GM21723 (cell line): ENCODE data around the gene PLK5.

ENCODE experiments used
- ATAC-seq: cut with Tn5 transposase; IDR thresholded peaks from one replicate; pipeline ENCODE4 v1.9.1; 2021; ENCODE audit warnings: mild to moderate bottlenecking, moderate library complexity; ENCODE audit not compliant: unreplicated experiment

The PLK5 gene

DNA sequence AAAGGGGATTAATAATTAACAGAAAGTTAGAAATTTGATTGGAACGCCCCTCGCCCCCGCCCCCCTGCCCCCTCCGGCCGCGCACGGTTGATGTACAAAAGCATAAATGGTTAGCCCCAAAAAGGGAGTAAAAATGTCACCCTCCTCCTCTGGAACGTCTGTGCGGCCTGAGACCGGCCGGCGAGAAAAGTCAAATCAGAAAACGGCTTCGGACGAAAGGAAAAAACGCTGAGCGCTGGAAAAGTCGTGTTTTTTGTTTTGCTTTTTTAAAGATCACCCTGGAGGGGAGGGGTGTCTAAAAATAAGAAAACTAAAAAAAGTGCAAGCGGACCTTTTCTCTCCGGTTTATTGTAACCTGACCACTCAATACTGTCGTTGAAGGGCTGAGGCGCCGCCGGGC is 31.1 kb downstream of the PLK5 start:
- no peak for ATAC-seq

DNA sequence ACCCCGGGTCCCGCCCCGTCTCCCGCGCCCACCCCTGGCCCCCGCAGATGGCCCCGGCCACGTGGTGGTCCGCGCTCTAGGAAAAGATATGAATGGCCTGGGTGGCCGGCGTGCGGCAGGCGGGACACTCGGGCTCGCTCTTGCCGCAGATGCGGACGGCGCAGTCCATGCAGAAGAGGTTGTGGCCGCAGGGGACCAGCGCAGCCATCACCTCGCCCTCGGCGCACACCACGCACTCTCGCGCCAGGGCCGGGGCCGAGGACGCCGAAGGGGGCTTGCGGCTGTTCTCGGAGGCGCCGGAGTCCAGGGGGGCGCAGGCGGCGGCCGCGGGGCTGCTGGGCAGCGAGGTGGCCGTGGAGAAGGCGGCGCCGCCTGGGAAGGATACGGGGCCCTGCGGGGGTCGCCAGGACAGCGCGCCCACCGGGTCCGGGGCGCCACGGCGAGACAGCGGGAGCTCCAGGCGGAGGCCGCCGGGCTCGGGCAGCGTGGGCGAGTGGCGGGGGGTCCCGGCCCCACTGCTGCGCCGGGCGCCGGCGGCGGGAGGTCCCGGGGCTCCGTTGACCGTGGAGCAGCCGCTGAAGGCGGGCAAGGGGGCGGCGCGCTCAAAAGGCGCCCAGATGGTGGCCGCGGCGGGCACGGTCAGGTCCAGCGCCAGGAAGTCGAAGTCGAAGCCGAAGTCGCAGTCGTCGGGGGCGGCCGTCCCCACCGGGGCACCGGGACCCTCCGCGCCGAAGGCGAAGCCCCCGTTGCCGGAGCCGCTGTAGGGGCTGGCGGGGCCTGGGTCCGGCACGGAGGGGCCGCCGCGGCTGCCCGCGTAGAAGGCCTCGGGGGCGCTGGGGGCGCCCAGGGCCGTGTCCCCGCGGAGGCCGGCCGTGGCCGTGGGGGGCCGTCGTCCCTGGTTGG is 31.9 kb downstream of the PLK5 start:
- ATAC-seq, result no peak

DNA sequence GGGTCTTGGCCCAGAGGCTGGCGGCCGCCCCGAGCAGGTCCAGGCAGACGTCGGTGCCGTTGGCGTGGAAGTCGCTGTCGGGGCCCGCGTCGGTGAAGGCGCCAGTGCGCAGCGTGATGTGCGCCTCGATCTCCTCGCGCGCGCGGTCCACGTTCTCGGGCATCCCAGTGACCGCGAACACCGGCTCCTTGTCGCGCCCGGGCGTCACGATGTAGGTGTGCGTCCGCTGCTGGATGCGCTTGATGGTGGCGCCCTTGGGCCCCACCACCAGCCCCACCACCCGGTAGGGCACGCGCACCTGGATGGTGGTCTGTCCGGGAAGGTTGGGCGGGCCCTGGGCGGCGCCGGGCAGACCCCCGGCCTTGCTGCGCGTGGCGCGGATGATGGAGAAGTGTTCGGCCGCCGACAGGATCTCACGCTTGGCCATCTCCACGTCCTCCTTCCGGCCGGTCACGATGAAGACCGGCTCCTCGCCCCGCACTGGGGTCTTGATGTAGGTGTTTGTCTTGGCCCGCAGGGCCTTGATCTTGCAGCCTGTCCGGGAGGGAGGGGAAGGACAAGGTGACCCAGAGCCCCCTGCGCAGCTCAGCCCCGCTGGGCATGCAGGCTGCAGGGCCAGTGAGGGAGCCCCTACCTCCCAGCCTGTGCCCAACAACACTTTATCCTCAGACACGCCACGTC is 32.7 kb downstream of the PLK5 start:
- ATAC-seq, result no peak

DNA sequence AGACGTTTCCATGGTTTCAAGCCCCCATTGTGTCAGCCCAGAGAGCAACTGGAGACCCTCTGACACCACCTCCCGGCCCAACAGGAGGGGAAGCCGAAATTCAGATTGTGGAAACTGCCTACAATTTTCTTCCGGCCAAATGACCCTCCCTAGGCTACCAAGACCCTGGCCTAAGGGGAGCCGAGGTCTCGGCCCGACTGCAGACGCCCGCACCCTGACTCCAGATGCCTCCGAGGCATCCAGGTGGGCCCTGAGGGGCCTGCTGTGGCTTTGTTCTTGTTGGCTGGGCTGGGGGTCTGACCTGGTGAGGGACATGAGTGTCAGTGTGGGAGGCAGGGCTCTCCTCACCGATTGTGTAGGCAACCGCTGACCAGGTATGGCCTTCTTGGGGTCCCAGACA is 34.7 kb downstream of the PLK5 start:
- no peak for ATAC-seq

DNA sequence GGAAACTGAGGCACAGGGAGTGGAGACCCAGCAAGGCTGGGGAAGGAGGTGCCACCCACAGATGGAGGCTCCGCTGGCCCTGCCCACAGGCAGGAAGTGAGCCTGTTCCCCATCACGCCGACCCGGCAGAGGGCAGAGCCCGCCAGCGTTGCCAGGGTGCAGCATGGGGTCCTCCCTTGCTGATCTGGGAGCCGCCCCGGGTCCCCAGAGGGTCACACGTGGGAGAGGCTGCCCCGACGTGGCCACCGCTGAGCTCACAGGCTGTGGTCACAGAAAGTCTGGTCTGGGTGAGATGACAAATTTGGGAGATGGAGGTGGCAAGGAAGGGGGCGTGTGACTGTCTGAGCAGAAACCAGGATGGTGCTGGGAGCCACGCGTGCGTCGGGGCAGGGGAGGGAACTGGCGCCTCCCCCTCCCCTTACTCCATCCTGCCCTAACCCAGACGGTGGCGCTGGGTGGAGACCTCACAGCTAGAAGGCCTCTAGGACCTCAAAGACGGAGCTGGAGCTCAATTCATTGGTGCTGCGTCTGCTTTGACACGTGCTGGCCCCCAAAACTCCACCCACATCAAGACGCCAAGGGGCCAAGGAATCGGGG is 36.5 kb downstream of the PLK5 start:
- no peak for ATAC-seq

DNA sequence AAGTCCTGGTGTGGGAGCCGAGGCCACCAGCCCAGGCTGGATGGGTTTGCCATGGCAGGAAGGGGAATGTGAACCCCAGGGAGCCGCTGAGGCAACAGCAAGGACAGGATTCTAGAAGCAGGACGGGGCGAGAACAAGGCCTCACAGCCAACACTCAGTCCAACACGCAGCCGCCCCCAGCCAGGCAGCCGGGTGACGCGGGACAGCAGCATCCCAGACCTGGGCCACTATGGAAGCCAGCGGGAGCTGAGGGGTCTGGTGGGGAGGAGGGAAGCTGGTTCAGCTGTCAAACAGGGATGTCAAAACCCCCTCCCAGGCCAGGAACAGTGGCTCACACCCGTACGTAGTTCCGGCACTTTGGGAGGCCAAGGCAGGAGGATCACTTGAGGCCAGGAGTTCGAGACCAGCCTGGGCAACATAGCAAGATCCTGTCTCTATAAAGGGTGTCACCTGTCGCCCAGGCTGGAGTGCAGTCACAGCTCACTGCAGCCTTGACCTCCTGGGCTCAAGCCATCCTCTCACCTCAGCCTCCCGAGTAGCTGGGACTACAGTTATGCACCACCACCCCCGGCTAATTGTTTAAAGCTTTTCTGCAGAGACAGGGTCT is 37.5 kb downstream of the PLK5 start:
- no peak for ATAC-seq

DNA sequence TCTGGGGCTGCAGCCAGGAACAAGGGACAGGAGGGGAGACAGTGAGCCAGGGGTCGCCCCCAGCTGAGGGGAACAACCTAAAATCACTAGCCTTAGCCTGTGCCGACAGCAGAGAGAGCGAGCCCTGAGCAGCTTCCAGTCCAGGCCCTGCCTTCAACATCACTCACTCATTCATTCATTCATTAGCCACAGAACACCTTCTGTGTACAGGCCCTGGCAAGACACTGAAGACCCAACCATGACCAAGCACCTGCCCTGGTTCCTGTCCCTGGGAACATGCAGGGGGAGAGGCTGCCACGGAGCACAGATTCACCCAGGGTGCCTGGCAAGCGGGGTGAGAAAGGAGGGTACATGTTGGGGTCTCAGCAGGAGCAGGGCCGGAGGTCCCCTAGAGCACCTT is 39.4 kb downstream of the PLK5 start:
- no peak for ATAC-seq

DNA sequence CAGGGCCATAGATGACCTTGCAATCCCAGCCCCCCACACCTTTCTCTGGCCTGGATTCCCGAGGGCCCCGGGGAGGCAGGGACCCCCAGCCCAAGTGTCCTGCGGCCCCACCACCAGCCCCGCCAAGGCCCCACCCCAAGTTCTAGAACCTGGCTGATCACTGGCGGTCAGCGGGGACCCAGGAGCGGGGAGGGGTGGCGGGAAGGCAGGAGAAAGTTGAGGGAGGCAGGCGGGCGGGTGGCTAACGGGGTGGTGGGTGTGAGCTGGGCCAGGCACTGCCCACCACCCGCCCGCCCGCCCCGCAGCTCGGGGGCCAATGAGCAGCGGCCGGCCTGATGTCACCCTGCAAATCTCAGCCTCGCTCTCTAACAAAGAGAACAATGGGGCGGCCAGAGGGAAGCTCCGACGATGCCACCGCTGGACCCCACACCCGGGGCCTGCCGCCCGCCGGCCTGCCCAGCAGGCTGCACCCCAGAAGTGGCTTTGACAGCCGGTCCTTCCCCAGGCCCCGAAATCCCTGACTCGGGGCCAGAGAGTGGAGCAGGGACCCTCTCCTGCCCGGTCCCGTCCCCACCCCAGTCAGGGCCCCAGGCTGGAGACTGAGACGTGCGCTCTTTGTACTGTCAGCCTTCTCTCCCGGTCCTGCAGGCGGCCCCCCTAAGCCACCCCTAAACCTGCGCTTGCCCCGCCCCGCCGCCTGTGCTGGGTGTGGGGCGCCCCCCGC is 42.7 kb downstream of the PLK5 start:
- no peak for ATAC-seq

DNA sequence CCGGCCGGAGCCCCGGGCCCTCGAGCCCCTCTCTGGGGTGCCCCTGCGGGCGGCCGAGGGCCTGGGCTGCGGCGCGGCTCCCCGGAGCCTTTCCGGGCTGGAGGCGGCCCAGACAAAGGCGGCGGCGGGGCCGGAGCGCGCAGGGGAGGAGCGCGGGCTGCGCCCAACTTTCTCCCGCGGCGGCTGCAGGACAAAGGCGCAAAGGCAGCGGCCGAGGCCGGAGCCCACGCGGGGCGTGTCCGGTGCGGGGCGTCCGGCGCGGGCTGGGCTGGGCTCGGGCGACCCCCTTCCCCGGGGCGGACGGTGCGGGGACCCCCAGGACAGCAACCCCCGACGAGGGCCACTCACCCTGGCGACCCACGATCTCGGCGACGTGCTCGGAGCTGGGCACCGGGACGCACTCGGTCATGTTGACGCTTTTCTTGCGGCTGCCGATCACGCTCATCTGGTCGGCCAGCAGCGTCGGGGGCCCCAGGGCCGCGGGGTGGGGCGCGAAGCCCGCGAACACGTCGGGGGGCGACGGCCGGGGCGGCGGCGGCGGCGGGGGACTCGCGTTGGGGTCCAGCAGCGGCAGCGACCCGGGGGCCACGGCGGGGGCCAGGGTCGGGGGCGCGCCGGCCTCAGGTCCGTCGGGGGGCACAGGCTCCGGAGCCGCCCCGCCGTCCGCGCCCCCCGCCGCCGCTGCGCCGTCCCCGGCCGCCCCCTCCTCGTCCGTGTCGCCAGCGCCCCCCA is 43.4 kb downstream of the PLK5 start:
- no peak for ATAC-seq

DNA sequence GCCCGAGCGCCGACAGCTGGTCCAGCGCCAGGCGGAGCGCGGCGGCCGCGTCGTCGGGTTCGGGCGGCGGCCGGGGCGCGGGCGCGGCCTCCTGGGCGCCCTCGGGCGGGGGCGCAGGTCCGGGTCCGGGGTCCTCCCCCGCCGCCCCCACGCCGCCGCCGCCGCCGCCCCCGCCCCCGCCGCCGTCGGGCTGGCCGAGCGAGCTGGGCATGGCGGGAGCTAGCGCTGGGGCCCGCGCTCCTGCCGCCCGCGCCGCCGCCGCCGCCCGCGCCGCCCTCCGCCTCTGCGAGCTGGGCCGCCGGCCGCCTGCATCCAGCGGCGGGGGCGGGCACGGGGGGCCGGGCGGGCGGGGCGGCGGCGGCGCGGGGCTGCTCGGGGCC is 44.0 kb downstream of the PLK5 start:
- no peak for ATAC-seq

DNA sequence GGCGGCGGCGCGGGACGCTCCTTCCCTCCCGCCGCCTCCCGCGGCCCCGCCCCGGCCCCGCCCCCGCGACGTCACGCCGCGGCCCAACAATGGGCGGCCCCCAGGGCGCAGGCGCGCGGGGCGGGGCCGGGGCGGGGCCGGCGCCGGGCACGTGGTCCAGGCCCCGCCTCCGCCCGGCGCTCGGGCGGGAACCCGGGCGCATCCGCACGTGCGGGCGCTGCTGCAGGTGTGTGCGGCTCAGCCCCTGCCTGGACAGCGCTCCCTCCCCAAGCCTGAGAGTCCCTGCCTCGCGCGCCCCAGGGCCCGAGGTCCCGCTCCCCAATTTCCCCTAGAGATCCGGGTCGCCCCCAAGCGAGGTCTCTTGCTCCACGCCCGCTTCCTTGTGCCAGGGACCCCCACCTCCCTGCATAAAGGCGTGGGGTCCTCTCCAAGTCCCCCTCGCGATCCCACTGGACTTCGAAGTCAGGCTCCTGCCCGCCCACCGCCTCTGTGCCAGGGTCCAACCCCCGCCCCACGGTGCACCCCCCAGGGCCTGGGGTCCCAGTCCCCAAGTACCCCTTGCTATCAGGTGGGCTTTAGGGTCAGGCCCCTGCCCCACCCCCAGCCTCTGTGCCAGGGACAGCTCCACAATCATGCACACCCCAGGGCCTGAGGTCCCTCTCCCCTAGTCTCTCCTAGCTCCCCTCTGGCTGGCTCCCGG is 44.6 kb downstream of the PLK5 start, which contains the start of gene MEX3D:
MEX3D (minus strand) TSS at position 6 of the 700 bp plus-strand sequence. CDS start 267 bp downstream, outside the sequence.
- ATAC-seq, result no peak

DNA sequence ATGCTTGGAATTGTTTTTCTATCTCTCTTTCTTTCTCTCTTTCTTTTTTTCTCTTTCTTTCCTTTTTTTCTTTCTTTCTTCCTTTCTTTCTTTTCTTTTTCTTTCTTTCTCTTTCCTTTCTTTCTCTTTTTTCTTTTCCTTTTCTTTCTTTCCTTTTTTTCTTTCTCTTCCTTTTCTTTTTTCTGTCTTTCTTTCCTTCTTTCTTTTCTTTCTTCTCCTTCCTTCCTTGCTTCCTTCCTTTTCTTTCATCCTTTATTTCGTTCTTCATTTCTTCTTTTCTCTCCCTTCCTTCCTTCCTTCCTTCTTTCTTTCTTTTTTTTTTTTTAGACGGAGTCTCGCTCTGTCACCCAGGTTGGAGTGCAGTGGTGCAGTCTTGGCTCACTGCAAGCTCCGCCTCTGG is 46.1 kb downstream of the PLK5 start:
- no peak for ATAC-seq

DNA sequence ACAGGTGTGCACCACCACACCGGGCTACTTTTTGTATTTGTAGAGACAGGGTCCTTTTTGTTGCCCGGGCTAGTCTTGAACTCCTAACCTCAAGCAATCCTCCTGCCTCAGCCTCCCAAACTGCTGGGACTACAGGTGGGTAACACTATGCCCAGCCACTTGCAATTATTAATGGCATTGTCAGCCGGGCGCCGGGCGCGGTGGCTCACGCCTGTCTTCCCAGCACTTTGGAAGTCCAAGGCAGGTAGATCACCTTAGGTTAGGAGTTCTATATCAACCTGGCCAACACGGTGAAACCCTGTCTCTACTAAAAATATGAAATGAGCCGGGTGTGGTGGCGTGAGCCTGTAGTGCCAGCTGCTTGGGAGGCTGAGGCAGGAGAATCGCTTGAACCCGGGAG is 47.0 kb downstream of the PLK5 start:
- no peak for ATAC-seq

DNA sequence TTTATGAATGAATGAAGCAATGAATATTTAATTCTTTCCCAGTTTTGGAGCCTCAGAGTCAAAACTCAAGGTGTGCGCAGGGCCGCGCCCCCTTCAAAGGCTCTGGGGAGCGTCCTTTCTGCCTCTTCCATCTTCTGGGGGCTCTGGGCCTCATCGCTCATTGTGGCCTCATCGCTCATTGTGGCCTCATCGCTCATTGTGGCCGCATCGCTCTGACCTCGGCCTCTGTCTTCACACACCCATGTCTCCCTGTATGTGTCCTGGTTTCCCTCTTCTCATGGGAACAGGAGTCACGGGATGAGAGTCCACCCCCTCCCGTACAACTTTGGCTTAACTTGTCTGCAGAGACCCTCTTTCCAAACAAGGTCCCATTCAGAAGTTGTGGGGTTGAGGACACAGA is 47.5 kb downstream of the PLK5 start:
- no peak for ATAC-seq

DNA sequence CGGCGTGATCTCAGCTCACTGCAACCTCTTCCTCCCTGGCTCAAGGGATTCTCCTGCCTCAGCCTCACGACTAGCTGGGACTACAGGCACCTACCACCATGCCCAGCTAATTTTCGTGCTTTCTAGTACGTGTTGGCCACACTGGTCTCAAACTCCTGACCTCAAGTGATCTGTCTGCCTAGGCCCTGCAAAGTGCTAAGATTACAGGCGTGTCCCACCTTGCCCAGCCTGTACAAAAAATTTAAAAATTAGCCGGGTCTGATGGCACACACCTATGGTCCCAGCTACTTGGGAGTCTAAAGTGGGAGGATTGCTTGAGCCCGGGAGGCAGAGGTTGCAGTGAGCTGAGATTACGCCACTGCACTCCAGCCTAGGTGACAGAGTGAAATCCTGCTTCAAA is 48.9 kb downstream of the PLK5 start:
- ATAC-seq, result no peak

DNA sequence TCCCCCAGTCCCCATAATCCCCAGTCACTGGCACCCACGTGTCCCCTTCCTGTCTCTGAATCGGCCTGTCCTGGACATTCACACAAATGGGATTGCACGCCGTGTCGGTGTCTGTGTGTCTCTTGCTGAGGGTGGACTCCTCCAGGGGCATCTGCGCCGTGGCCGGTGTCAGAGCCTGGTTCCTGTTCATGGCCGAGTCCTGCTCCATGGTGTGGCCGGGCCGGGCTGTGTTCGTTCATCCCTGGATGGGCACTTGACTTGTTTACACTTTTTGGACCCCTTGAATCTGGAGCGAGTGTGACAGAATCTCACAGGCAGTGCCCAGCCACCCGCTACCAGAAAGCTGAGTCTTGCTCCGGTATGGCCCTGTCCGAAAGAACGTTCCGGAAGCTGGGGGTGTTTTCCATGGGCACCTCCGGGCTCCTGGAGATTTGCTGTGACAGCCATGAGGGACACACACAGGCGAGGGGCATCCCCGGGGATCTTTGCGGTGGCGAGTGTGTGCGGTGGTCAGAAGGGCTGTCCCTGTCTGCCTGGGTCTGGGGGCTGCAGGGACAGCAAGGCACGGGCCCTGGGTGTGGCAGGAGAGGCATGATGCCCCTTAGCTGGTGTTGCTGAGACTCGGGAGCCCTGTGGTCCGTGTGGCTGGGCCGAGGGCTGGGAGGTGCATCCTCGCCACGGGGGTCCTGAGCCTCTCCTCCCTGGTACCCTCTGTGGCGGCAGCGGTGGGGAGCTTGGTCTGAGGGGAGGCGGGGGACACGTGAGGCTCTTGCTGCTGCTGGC is 50.7 kb downstream of the PLK5 start:
- ATAC-seq, result no peak

DNA sequence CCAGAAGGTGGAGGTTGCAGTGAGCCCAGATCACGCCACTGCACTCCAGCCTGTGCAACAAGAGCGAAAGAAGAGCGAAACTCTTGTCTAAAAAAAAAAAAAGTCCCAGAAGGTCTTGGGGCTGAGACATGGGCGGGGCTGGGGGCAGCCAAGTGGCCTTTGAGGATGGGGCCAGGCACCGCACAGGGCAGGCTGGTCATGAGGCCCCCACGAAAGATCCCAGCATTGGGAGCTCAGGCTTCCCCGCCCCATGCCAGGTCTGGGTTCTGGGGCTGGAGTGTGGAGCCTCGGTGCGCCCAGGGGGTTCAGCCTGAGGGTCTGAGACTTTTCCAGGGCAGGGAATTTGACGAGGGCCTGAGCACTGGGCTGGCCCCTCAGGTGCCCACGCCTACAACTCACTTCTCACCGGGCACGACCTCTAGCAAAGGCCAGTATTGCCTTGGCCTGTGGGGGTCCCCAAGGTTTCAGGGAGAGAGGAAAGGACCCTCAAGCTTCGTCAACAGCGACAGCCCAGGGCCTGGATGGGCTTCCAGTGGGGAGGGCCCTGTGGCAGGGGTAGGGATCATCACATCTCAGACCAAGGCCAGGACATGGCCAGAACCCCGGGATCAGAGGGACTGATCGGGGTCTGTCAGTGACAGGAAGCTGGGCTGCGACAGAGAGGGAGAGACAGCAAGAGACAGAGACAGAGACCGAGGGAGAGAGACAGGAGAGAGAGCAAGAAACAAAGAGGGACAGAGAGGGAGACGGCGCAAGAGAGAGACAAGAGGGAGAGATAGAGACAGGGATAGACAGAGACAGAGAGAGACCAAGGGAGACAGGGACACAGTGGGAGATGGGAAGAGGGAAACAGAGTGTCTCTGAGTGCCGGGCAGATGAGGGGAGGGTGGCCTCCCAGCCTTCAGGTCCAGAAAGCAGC is 51.7 kb downstream of the PLK5 start:
- ATAC-seq, result no peak
